Cardiac muscle cell (in vitro differentiated cells and primary cell): Measurements from ENCODE around the gene PRMT9. TPM values are rescaled to one million over a fixed set of nuclear protein-coding genes. Genes with fewer than 3 reads are reported as not detected.

Source experiments
- DNase-seq, 2 donors: peaks; one replicate each; pipeline versions ENCODE4 v3.0.0 to v3.0.0-alpha.2; 2010 to 2017; ENCODE audit warnings: low read depth in 1 of 2, low spot score in 1 of 2
- H3K27ac ChIP-seq: fragments of 200-600 bp; sonication (generic); 2 replicates; pipeline ENCODE4 v1.5.1; 2016
- H3K27me3 ChIP-seq: fragments of 200-600 bp; sonication (generic); 2 replicates; pipeline ENCODE4 v1.6.0; 2016; ENCODE audit warnings: control low read depth
- H3K36me3 ChIP-seq: fragments of 200-600 bp; sonication (generic); 2 replicates; pipeline ENCODE4 v1.5.1; 2016; ENCODE audit warnings: control low read depth
- H3K4me1 ChIP-seq: fragments of 200-600 bp; sonication (generic); 2 replicates; pipeline ENCODE4 v1.8.1; 2017; ENCODE audit warnings: low read depth, mild to moderate bottlenecking, mixed run types
- H3K4me3 ChIP-seq: fragments of 200-600 bp; sonication (generic); 2 replicates; pipeline ENCODE4 v1.5.1; 2016; ENCODE audit warnings: mild to moderate bottlenecking
- H3K9me3 ChIP-seq: fragments of 200-600 bp; sonication (generic); 2 replicates; pipeline ENCODE4 v1.5.1; 2017; ENCODE audit warnings: low read depth, mild to moderate bottlenecking, control low read depth
- polyA plus RNA-seq: library from polyadenylated mRNA; unstranded; fragments of >200 nt; fragmentation: Nextera tagmentation; extraction: Ambion mirVana; gene quantifications from 2 replicates; pipeline ENCODE4 v1.2.1, GENCODE V29; 2016
- total RNA-seq: library from RNA; depleted of rRNA; stranded (reverse); fragments of >200 nt; gene quantifications from 2 replicates; pipeline ENCODE4 v1.2.3, GENCODE V29; 2016
- TF ChIP-seq, protein P1 (sequence below): IDR thresholded peaks from 2 replicates; pipeline ENCODE4 v1.5.1; 2012; ENCODE audit warnings: low read depth, mild to moderate bottlenecking, low read length

The PRMT9 gene
- total and polyA plus RNA-seq, 2 experiments from 2014 or later = 7.3 to 7.7 TPM

DNA sequence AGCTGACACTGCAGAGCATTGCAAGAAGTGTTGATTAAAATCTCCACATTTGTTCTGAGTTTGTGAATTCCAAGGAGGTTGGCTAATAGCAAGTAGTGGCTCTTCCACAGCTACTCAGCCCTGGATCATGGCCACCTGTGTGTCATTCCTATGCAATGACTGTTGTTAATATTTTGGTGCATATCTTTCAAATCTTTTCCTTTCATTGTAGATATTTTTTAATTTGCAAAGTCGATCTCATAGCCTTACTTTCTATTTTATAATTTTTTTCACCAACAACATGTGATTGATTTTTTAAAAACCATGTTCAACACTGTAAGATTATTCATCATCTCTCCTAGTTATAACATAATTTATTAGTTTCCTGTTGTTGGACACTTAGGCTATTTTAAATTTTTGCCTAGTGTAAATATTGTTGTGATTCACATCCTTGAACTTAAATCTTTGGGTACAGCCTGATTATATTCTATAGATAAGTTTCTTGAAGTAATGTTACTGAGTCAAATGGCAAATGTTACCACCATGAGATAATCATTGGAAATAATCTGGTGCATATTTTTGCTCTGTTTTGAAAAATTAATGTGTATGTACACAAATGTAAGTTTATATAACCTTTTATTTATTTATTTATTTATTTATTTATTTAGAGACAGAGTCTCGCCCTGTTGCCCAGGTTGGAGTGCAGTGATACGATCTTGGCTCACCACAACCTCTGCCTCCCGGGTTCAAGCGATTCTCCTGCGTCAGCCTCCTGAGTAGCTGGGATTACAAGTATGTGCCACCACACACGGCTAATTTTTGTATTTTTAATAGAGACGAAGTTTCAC lies 30.8 kb upstream of the PRMT9 start:
- no peaks in the 10 kb centered on the region for H3K27me3 ChIP-seq
- no peak overlapping the region for H3K27ac ChIP-seq
- no peaks in the 10 kb centered on the region for H3K9me3 ChIP-seq
- H3K4me3 ChIP-seq = no peak overlapping the region
- DNase-seq = peak in 1 of 2 donors; percentile 83
- TF ChIP-seq, protein P1, sequence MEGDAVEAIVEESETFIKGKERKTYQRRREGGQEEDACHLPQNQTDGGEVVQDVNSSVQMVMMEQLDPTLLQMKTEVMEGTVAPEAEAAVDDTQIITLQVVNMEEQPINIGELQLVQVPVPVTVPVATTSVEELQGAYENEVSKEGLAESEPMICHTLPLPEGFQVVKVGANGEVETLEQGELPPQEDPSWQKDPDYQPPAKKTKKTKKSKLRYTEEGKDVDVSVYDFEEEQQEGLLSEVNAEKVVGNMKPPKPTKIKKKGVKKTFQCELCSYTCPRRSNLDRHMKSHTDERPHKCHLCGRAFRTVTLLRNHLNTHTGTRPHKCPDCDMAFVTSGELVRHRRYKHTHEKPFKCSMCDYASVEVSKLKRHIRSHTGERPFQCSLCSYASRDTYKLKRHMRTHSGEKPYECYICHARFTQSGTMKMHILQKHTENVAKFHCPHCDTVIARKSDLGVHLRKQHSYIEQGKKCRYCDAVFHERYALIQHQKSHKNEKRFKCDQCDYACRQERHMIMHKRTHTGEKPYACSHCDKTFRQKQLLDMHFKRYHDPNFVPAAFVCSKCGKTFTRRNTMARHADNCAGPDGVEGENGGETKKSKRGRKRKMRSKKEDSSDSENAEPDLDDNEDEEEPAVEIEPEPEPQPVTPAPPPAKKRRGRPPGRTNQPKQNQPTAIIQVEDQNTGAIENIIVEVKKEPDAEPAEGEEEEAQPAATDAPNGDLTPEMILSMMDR = no peak
- H3K4me1 ChIP-seq = no peaks in the 10 kb centered on the region
- no peaks in the 10 kb centered on the region for H3K36me3 ChIP-seq

DNA sequence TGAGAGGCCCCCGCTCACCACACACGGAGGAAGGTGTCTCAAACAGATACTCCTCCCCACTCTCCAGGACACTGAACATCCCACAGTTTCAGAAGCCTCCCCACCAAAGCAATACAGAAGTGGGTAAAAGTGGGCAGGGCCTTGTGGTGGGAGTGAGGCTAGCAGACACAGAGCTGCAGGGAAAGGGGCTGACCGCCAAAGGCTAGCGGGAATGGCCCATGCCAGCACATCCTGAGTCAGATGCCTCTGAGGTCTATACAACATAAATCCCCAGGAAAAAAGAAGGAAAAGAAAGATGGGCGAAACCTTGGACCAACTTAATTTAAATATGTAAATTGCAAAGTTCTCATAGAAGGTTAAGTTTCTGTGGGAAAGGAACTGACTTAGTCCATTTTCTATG lies 26.0 kb upstream of the PRMT9 start:
- H3K4me3 ChIP-seq = no peak overlapping the region
- no peak overlapping the region for H3K27ac ChIP-seq
- H3K9me3 ChIP-seq = no peaks in the 10 kb centered on the region
- H3K4me1 ChIP-seq = no peaks in the 10 kb centered on the region
- H3K27me3 ChIP-seq = no peaks in the 10 kb centered on the region
- no peaks in the 10 kb centered on the region for H3K36me3 ChIP-seq
- peak in 1 of 2 donors; percentile 31 for DNase-seq
- TF ChIP-seq, protein P1 = no peak

DNA sequence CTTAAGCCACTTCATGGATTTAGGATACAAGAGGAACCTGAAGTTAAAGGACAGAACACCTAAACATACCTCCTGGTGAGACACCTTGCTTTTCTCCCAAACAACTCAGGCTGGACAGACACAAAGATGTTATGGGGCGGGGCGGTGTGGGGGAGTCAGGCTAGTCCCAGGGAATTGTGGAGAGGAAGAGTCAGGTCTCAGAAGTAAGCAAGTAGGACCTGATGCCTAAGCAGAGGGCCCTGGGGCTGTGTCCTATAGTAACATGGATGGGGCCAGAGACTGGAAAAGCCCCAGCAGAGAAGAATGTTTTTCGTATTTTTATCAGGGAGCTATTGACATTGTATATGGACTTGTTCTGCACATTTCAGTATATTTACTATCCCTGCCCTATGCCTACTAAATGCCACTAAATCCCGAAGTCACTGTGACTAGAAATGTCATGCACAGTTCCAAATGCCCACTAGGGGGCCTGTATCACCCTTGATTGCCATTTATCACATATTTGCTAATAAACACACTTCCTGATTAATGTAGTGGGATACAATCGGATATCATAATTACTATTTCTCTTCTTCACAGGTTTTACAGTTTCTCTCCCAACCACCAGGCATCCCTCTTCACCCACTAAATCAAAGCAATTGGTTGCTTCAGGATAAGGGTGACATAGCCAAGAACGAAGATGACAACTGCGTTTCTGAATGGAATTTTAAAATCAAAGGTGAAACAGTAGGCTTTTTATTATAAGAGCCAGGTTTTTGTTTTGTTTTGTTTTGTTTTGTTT lies 24.1 kb upstream of the PRMT9 start:
- no peaks in the 10 kb centered on the region for H3K36me3 ChIP-seq
- DNase-seq = peak; percentile 58

DNA sequence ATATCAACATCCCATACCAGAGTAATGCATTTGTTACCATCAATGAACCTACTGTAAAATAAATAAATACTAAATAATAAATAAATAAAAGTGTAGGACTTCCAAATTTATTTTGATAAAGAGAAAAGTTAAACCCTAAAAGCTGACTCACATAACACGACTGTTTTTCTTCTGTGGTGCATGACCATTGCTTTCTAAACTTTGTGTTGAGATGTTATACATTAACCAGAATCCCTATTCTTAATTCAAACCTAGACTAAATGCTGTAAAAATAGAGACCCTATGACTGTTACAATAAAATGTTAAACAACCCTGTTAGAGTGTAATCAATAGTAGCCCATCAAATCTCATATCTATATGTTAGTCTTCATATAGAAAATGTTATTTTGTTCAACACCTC lies 20.9 kb upstream of the PRMT9 start:
- TF ChIP-seq, protein P1 = no peak
- DNase-seq = no peak
- Histone ChIP-seq H3K27me3 (no peaks in the 10 kb centered on the region), H3K4me1 (no peaks in the 10 kb centered on the region), H3K9me3 (no peaks in the 10 kb centered on the region), H3K4me3 (no peak overlapping the region), H3K27ac (no peak overlapping the region), H3K36me3 (no peaks in the 10 kb centered on the region)

More for the DNA sequence above, 24.1 kb upstream of the PRMT9 start:
- Histone ChIP-seq H3K27me3 (no peaks in the 10 kb centered on the region), H3K27ac (no peak overlapping the region), H3K9me3 (no peaks in the 10 kb centered on the region), H3K4me1 (no peaks in the 10 kb centered on the region), H3K4me3 (no peak overlapping the region)
- TF ChIP-seq, protein P1 = peak; percentile 85

DNA sequence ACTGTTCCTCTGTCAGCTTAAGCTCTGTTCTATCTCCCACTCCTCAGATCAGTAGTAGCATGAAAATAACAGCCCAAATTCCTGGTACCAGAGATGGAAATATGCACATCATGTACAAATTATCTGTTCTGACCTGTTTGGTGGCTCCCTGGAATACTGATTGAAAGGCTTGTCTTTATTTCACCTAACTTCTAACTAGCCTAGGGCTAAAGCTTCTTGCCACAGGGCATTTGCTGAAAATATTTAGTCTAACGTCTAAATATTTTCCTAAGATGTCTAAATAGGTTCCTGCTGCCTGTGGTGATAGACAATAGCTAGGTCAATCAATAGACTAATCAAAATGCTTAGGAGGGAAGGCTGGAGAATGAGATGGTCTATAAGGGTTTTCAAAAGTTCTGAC lies 12.9 kb upstream of the PRMT9 start:
- no peak for DNase-seq
- Histone ChIP-seq H3K4me1 (no peaks in the 10 kb centered on the region), H3K27ac (no peak overlapping the region), H3K27me3 (no peaks in the 10 kb centered on the region), H3K4me3 (no peak overlapping the region), H3K9me3 (no peaks in the 10 kb centered on the region), H3K36me3 (no peaks in the 10 kb centered on the region)
- TF ChIP-seq, protein P1 = no peak
